ENCODE results near the gene RABGAP1L.
"Not testable (repeated sequence)": the region's sequence is repeated elsewhere in the genome, so short reads cannot be mapped to it uniquely, and the experiment has no call there.

Gene RABGAP1L

DNA sequence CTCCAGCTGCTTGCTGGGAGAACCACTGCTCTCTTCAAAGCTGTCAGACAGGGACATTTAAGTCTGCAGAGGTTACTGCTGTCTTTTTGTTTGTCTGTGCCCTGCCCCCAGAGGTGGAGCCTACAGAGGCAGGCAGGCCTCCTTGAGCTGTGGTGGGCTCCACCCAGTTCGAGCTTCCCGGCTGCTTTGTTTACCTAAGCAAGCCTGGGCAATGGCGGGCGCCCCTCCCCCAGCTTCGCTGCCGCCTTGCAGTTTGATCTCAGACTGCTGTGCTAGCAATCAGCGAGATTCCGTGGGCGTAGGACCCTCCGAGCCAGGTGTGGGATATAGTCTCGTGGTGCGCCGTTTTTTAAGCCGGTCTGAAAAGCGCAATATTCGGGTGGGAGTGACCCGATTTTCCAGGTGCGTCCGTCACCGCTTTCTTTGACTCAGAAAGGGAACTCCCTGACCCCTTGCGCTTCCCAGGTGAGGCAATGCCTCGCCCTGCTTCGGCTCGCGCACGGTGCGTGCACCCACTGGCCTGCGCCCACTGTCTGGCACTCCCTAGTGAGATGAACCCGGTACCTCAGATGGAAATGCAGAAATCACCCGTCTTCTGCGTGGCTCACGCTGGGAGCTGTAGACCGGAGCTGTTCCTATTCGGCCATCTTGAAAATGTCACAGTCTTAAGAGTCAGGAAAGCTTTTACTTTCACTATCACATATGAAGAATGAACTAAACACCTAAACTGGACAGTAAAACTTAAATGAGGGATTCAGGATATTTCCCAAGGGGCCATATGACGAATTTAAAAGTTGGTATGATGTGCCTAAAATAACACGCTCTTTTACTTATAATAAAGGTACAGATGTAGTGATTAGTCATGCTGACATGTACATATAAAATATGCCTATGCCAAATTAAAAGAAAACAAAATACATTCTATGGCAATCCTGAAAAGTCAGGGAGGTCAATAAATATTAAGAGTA, 689.6 kb downstream of the RABGAP1L start:
- not testable (repeated sequence) for H3K9me3 ChIP-seq (replicated peaks in 1 of 2; ENCODE audit: control insufficient read depth in 2 of 2, insufficient read depth in 1 of 2, low read depth in 1 of 2, low read length in 2 of 2); H4K8ac ChIP-seq (ENCODE audit: low read depth, low read length); H2BK12ac ChIP-seq (ENCODE audit: low read length); H4K91ac ChIP-seq (ENCODE audit: low read depth, low read length, poor library complexity); H3K14ac ChIP-seq (ENCODE audit: low read length); H3K4me1 ChIP-seq (ENCODE audit: control insufficient read depth in 2 of 2, insufficient read depth in 1 of 2, low read depth in 1 of 2, low read length in 2 of 2); H3K4ac ChIP-seq (ENCODE audit: low read length); H2AK5ac ChIP-seq (ENCODE audit: low read depth, low read length); H2BK5ac ChIP-seq (ENCODE audit: low read length); H3K18ac ChIP-seq (ENCODE audit: low read length); H3K4me3 ChIP-seq (ENCODE audit: low read length in 2 of 2); H3K4me2 ChIP-seq (ENCODE audit: insufficient read depth, low read length, poor library complexity, severe bottlenecking); H3K27me3 ChIP-seq (ENCODE audit: control insufficient read depth in 3 of 3, insufficient read depth in 3 of 3, low read depth in 1 of 3, low read length in 3 of 3); H2AFZ ChIP-seq (ENCODE audit: low read length); H2BK120ac ChIP-seq (ENCODE audit: low read depth, low read length); H3K36me3 ChIP-seq (replicated peaks in 1 of 2; ENCODE audit: control insufficient read depth in 2 of 2, insufficient read depth in 2 of 2, low read length in 2 of 2); H3K27ac ChIP-seq (replicated peaks; ENCODE audit: low read length); H3K23ac ChIP-seq (ENCODE audit: low read depth, low read length, poor library complexity); H2BK15ac ChIP-seq (ENCODE audit: low read length); H3K79me1 ChIP-seq (ENCODE audit: low read depth, low read length); H3K9ac ChIP-seq (ENCODE audit: low read depth, low read length, poor library complexity); DNase-seq (ENCODE audit: low spot score)
- WGBS, 2 donors (ENCODE audit: extremely low coverage in 2 of 2, insufficient read length in 2 of 2, insufficient replicate concordance in 1 of 2) = no CpG with 5 or more reads among the region's 36 CpGs

DNA sequence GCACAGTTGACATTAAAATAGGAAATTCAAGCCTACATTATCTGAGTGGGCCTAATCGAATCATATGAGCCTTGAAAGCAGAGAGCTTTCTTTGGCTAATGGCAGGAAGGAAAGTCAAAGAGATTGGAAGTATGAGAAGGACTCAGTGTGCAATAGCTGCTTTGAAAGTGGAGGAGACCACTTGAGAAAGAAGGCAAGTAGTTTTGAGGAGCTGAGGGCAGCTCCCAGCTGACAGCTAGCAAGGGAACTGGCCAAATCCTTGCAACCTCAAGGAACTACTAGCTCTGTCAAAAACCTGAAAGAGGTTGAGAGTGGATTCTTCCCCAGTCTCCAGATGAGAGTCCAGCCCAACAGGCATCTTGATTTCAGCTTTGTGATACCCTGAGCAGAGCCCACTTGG, 691.4 kb downstream of the RABGAP1L start:
- H2AK5ac ChIP-seq (ENCODE audit: low read depth, low read length) = no peak overlapping the region
- H2AFZ ChIP-seq (ENCODE audit: low read length) = no peak overlapping the region
- no peaks in the 10 kb centered on the region for H3K4me1 ChIP-seq (ENCODE audit: control insufficient read depth in 2 of 2, insufficient read depth in 1 of 2, low read depth in 1 of 2, low read length in 2 of 2)
- H3K9me3 ChIP-seq (replicated peaks in 1 of 2; ENCODE audit: control insufficient read depth in 2 of 2, insufficient read depth in 1 of 2, low read depth in 1 of 2, low read length in 2 of 2) = no peaks in the 10 kb centered on the region
- no peak overlapping the region for H3K23ac ChIP-seq (ENCODE audit: low read depth, low read length, poor library complexity)
- no peak overlapping the region for H3K4ac ChIP-seq (ENCODE audit: low read length)
- H2BK5ac ChIP-seq (ENCODE audit: low read length) = no peak overlapping the region
- H3K36me3 ChIP-seq (replicated peaks in 1 of 2; ENCODE audit: control insufficient read depth in 2 of 2, insufficient read depth in 2 of 2, low read length in 2 of 2) = no peaks in the 10 kb centered on the region
- no peaks in the 10 kb centered on the region for H3K27me3 ChIP-seq (ENCODE audit: control insufficient read depth in 3 of 3, insufficient read depth in 3 of 3, low read depth in 1 of 3, low read length in 3 of 3)
- no peak for DNase-seq (ENCODE audit: low spot score)
- H2BK12ac ChIP-seq (ENCODE audit: low read length) = no peak overlapping the region
- no peak overlapping the region for H4K91ac ChIP-seq (ENCODE audit: low read depth, low read length, poor library complexity)
- no peak overlapping the region for H2BK120ac ChIP-seq (ENCODE audit: low read depth, low read length)
- no peak overlapping the region for H3K18ac ChIP-seq (ENCODE audit: low read length)
- no peak overlapping the region for H3K14ac ChIP-seq (ENCODE audit: low read length)
- no CpG with 5 or more reads among the region's 1 CpG for WGBS, 2 donors (ENCODE audit: extremely low coverage in 2 of 2, insufficient read length in 2 of 2, insufficient replicate concordance in 1 of 2)
- no peak overlapping the region for H3K4me2 ChIP-seq (ENCODE audit: insufficient read depth, low read length, poor library complexity, severe bottlenecking)
- no peak overlapping the region for H3K4me3 ChIP-seq (ENCODE audit: low read length in 2 of 2)
- H2BK15ac ChIP-seq (ENCODE audit: low read length) = no peak overlapping the region
- H3K27ac ChIP-seq (replicated peaks; ENCODE audit: low read length) = no peak overlapping the region
- H3K9ac ChIP-seq (ENCODE audit: low read depth, low read length, poor library complexity) = no peak overlapping the region
- H3K79me1 ChIP-seq (ENCODE audit: low read depth, low read length) = no peaks in the 10 kb centered on the region
- no peak overlapping the region for H4K8ac ChIP-seq (ENCODE audit: low read depth, low read length)

DNA sequence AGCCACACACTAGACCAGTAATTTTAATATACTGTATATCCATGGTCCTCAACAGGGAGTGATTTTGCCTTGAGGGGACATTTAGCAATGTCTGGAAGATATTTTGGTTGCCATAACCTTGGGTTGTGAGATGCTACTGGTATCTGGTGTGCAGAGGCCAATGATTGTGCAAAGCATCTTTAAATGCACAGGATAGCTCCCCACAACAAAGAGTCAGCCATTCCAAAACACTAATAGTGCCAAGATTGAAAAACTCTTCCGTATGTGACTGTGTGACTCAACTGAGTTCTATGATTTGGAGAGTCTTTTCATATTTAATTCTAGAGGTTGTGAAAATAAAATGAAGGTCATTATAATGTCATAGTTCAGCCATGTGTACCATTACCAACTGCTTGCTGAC, 699.0 kb downstream of the RABGAP1L start:
- Histone ChIP-seq H2BK5ac (ENCODE audit: low read length) (no peak overlapping the region), H3K9ac (ENCODE audit: low read depth, low read length, poor library complexity) (no peak overlapping the region), H3K4me2 (ENCODE audit: insufficient read depth, low read length, poor library complexity, severe bottlenecking) (no peak overlapping the region), H3K27ac (replicated peaks; ENCODE audit: low read length) (no peak overlapping the region), H3K9me3 (replicated peaks in 1 of 2; ENCODE audit: control insufficient read depth in 2 of 2, insufficient read depth in 1 of 2, low read depth in 1 of 2, low read length in 2 of 2) (no peaks in the 10 kb centered on the region), H3K14ac (ENCODE audit: low read length) (no peak overlapping the region), H3K4ac (ENCODE audit: low read length) (no peak overlapping the region), H3K23ac (ENCODE audit: low read depth, low read length, poor library complexity) (no peak overlapping the region), H3K18ac (ENCODE audit: low read length) (no peak overlapping the region), H3K4me1 (ENCODE audit: control insufficient read depth in 2 of 2, insufficient read depth in 1 of 2, low read depth in 1 of 2, low read length in 2 of 2) (no peaks in the 10 kb centered on the region), H3K4me3 (ENCODE audit: low read length in 2 of 2) (no peak overlapping the region), H4K91ac (ENCODE audit: low read depth, low read length, poor library complexity) (no peak overlapping the region), H2BK15ac (ENCODE audit: low read length) (no peak overlapping the region), H2BK12ac (ENCODE audit: low read length) (no peak overlapping the region), H2AK5ac (ENCODE audit: low read depth, low read length) (no peak overlapping the region), H2AFZ (ENCODE audit: low read length) (no peak overlapping the region), H3K79me1 (ENCODE audit: low read depth, low read length) (no peaks in the 10 kb centered on the region), H3K36me3 (replicated peaks in 1 of 2; ENCODE audit: control insufficient read depth in 2 of 2, insufficient read depth in 2 of 2, low read length in 2 of 2) (no peaks in the 10 kb centered on the region), H4K8ac (ENCODE audit: low read depth, low read length) (no peak overlapping the region), H2BK120ac (ENCODE audit: low read depth, low read length) (no peak overlapping the region), H3K27me3 (ENCODE audit: control insufficient read depth in 3 of 3, insufficient read depth in 3 of 3, low read depth in 1 of 3, low read length in 3 of 3) (no peaks in the 10 kb centered on the region)
- no CpG with 5 or more reads among the region's 1 CpG for WGBS, 2 donors (ENCODE audit: extremely low coverage in 2 of 2, insufficient read length in 2 of 2, insufficient replicate concordance in 1 of 2)
- no peak for DNase-seq (ENCODE audit: low spot score)

GRCh38 chr1:174870319-174870718, 711.0 kb downstream of the RABGAP1L start:
- DNase-seq (ENCODE audit: low spot score) = no peak
- no peak overlapping the region for H3K14ac ChIP-seq (ENCODE audit: low read length)
- no CpG with 5 or more reads among the region's 1 CpG for WGBS, 2 donors (ENCODE audit: extremely low coverage in 2 of 2, insufficient read length in 2 of 2, insufficient replicate concordance in 1 of 2)
- no peak overlapping the region for H3K4ac ChIP-seq (ENCODE audit: low read length)
- no peak overlapping the region for H3K18ac ChIP-seq (ENCODE audit: low read length)
- H2AK5ac ChIP-seq (ENCODE audit: low read depth, low read length) = no peak overlapping the region
- no peaks in the 10 kb centered on the region for H3K9me3 ChIP-seq (replicated peaks in 1 of 2; ENCODE audit: control insufficient read depth in 2 of 2, insufficient read depth in 1 of 2, low read depth in 1 of 2, low read length in 2 of 2)
- H4K8ac ChIP-seq (ENCODE audit: low read depth, low read length) = no peak overlapping the region
- no peak overlapping the region for H3K4me3 ChIP-seq (ENCODE audit: low read length in 2 of 2)
- no peaks in the 10 kb centered on the region for H3K27me3 ChIP-seq (ENCODE audit: control insufficient read depth in 3 of 3, insufficient read depth in 3 of 3, low read depth in 1 of 3, low read length in 3 of 3)
- no peak overlapping the region for H3K23ac ChIP-seq (ENCODE audit: low read depth, low read length, poor library complexity)
- H2BK5ac ChIP-seq (ENCODE audit: low read length) = no peak overlapping the region
- H3K9ac ChIP-seq (ENCODE audit: low read depth, low read length, poor library complexity) = no peak overlapping the region
- no peak overlapping the region for H2AFZ ChIP-seq (ENCODE audit: low read length)
- H3K4me1 ChIP-seq (ENCODE audit: control insufficient read depth in 2 of 2, insufficient read depth in 1 of 2, low read depth in 1 of 2, low read length in 2 of 2) = peaks cover 1 to 6% of the 10 kb centered on the region in 2 donors
- H3K27ac ChIP-seq (replicated peaks; ENCODE audit: low read length) = no peak overlapping the region
- H3K4me2 ChIP-seq (ENCODE audit: insufficient read depth, low read length, poor library complexity, severe bottlenecking) = no peak overlapping the region
- H2BK120ac ChIP-seq (ENCODE audit: low read depth, low read length) = no peak overlapping the region
- no peak overlapping the region for H2BK12ac ChIP-seq (ENCODE audit: low read length)
- H3K79me1 ChIP-seq (ENCODE audit: low read depth, low read length) = no peaks in the 10 kb centered on the region
- no peak overlapping the region for H2BK15ac ChIP-seq (ENCODE audit: low read length)
- H3K36me3 ChIP-seq (replicated peaks in 1 of 2; ENCODE audit: control insufficient read depth in 2 of 2, insufficient read depth in 2 of 2, low read length in 2 of 2) = no peaks in the 10 kb centered on the region
- no peak overlapping the region for H4K91ac ChIP-seq (ENCODE audit: low read depth, low read length, poor library complexity)

Measured in neuronal stem cell (in vitro differentiated cells).